CD8-positive, alpha-beta memory T cell (primary cell): ENCODE measurements around the gene MID1IP1. TPM values are rescaled to one million over a fixed set of nuclear protein-coding genes. Genes with fewer than 3 reads are reported as not detected.

Source experiments
- CTCF ChIA-PET: fragments of 350-600 bp; sonication (Branson Sonifier 250); formaldehyde crosslinking; loops from one replicate; lab custom pipeline; 2021; ENCODE audit warnings: antibody characterized with exemption; lab: Charles Lee
- POLR2A ChIA-PET: fragments of 350-600 bp; sonication (Branson Sonifier 250); formaldehyde crosslinking; loops from one replicate; lab custom pipeline; 2021; ENCODE audit warnings: antibody characterized with exemption; lab: Charles Lee
- DNase-seq, 5 donors: peaks; one replicate each; pipeline versions ENCODE4 v3.0.0 to v3.0.0-alpha.2; 2020 to 2022; ENCODE audit warnings: mixed read lengths in 1 of 5
- H3K27ac ChIP-seq: one replicate; pipeline ENCODE4 v1.7.0; 2013; ENCODE audit warnings: low read depth, mild to moderate bottlenecking, low read length, moderate library complexity
- H3K27me3 ChIP-seq: 2 replicates; pipeline ENCODE4 v1.7.0; 2013; ENCODE audit warnings: low read length, mild to moderate bottlenecking; ENCODE audit not compliant: insufficient read depth, poor library complexity, severe bottlenecking
- H3K36me3 ChIP-seq: 2 replicates; pipeline ENCODE4 v1.7.0; 2013; ENCODE audit warnings: mild to moderate bottlenecking, low read length, moderate library complexity; ENCODE audit not compliant: insufficient read depth
- H3K4me1 ChIP-seq: 2 replicates; pipeline ENCODE4 v1.7.0; 2013; ENCODE audit warnings: mild to moderate bottlenecking, low read length, moderate library complexity; ENCODE audit not compliant: insufficient read depth
- H3K4me3 ChIP-seq: 2 replicates; pipeline ENCODE4 v1.7.0; 2013; ENCODE audit warnings: mild to moderate bottlenecking, low read length
- H3K9me3 ChIP-seq: 2 replicates; pipeline ENCODE4 v1.7.0; 2013; ENCODE audit warnings: mild to moderate bottlenecking, low read length
- H3K27ac Mint-ChIP-seq, 8 donors: one replicate each; pipeline ENCODE4 v1.8.0; 2020 to 2021; ENCODE audit warnings: mixed read lengths in 8 of 8, mild to moderate bottlenecking in 6 of 8, inconsistent platforms in 3 of 8, moderate library complexity in 3 of 8
- H3K27me3 Mint-ChIP-seq, 2 donors: one replicate each; pipeline ENCODE4 v1.8.0; 2020 to 2021; ENCODE audit warnings: mixed read lengths in 2 of 2, mild to moderate bottlenecking in 1 of 2, moderate library complexity in 1 of 2
- H3K36me3 Mint-ChIP-seq, 3 donors: one replicate each; pipeline ENCODE4 v1.8.0; 2020 to 2021; ENCODE audit warnings: mixed read lengths in 3 of 3, inconsistent platforms in 1 of 3, mild to moderate bottlenecking in 1 of 3
- H3K4me1 Mint-ChIP-seq, 3 donors: one replicate each; pipeline ENCODE4 v1.8.0; 2020 to 2021; ENCODE audit warnings: mixed read lengths in 3 of 3, inconsistent platforms in 1 of 3, mild to moderate bottlenecking in 1 of 3
- H3K4me3 Mint-ChIP-seq, 7 donors: one replicate each; pipeline ENCODE4 v1.8.0; 2020 to 2021; ENCODE audit warnings: mixed read lengths in 7 of 7, mild to moderate bottlenecking in 6 of 7, moderate library complexity in 4 of 7, inconsistent platforms in 2 of 7
- H3K9me3 Mint-ChIP-seq, 5 donors: one replicate each; pipeline ENCODE4 v1.8.0; 2020 to 2022; ENCODE audit warnings: mixed read lengths in 5 of 5, mild to moderate bottlenecking in 3 of 5, moderate library complexity in 2 of 5, inconsistent platforms in 1 of 5
- polyA plus RNA-seq: library from polyadenylated mRNA; unstranded; fragments of 300-500 nt; fragmentation: Illumina TruSeq; gene quantifications from one replicate; pipeline ENCODE4 v1.2.3, GENCODE V29; 2021
- total RNA-seq, 2 experiments: library from RNA; stranded (reverse); gene quantifications; one replicate each; pipeline ENCODE4 v1.2.3, GENCODE V29; 2021

Gene MID1IP1
- total and polyA plus RNA-seq, 3 experiments from 2014 or later, result 20.8 to 73.6 (median 69.9) TPM

GRCh38 chrX:38796946-38797345, 4.3 kb upstream of the MID1IP1 start:
- Histone ChIP-seq H3K27me3 (no peaks in the 10 kb centered on the region), H3K36me3 (no peaks in the 10 kb centered on the region), H3K27ac (no peak overlapping the region), H3K4me1 (no peaks in the 10 kb centered on the region), H3K4me3 (no peak overlapping the region), H3K9me3 (no peaks in the 10 kb centered on the region)
- Mint-ChIP-seq H3K27ac (no peak overlapping the region), H3K4me1 (peaks cover 4 to 8% (median 4%) of the 10 kb centered on the region in 3 donors), H3K36me3 (no peaks in the 10 kb centered on the region), H3K27me3 (peaks cover 0 to 8% of the 10 kb centered on the region in 2 donors), H3K4me3 (no peak overlapping the region), H3K9me3 (no peaks in the 10 kb centered on the region)
- no peak for DNase-seq
- ChIA-PET POLR2A (no interaction called here), CTCF (interaction anchor here (1.2 kb wide), 1 partner anchor 9 kb away, joined by 3 read pairs; no protein-coding TSS in a partner anchor)

- CTCF ChIA-PET, result interaction anchor here (1.1 to 1.9 kb wide), 3 partner anchors 18 to 187 kb away, joined by 3 to 9 read pairs (median 5); no protein-coding TSS in a partner anchor
- H3K27me3 ChIP-seq, result no peaks in the 10 kb centered on the region
- no peak overlapping the region for H3K27ac Mint-ChIP-seq
Measured at GRCh38 chrX:38798956-38799355, 2.3 kb upstream of the MID1IP1 start.

GRCh38 chrX:38799995-38800580, 1.2 kb upstream of the MID1IP1 start:
- Mint-ChIP-seq H3K4me1 (peaks cover 12 to 21% (median 16%) of the 10 kb centered on the region in 3 donors), H3K27ac (peak overlapping the region in 2 of 8 donors; percentile 21 to 44), H3K4me3 (peak overlapping the region in 1 of 7 donors; percentile 63), H3K36me3 (peaks cover 0 to 12% (median 0%) of the 10 kb centered on the region in 3 donors), H3K9me3 (no peaks in the 10 kb centered on the region), H3K27me3 (peaks cover 0 to 10% of the 10 kb centered on the region in 2 donors)
- ChIA-PET POLR2A (no interaction called here), CTCF (interaction anchor here (1.1 to 1.9 kb wide), 3 partner anchors 17 to 186 kb away, joined by 3 to 9 read pairs (median 5); no protein-coding TSS in a partner anchor)
- peak in 1 of 5 donors; percentile 36 for DNase-seq
- Histone ChIP-seq H3K36me3 (no peaks in the 10 kb centered on the region), H3K4me1 (no peaks in the 10 kb centered on the region), H3K27me3 (no peaks in the 10 kb centered on the region), H3K27ac (no peak overlapping the region), H3K4me3 (no peak overlapping the region), H3K9me3 (no peaks in the 10 kb centered on the region)

More at GRCh38 chrX:38798956-38799355, 2.3 kb upstream of the MID1IP1 start:
- Histone ChIP-seq H3K27ac (no peak overlapping the region), H3K4me1 (no peaks in the 10 kb centered on the region), H3K36me3 (no peaks in the 10 kb centered on the region), H3K4me3 (no peak overlapping the region), H3K9me3 (no peaks in the 10 kb centered on the region)
- no peak for DNase-seq
- H3K36me3 Mint-ChIP-seq, result peaks cover 0 to 4% (median 0%) of the 10 kb centered on the region in 3 donors
- H3K9me3 Mint-ChIP-seq, result no peaks in the 10 kb centered on the region
- H3K27me3 Mint-ChIP-seq, result peaks cover 0 to 10% of the 10 kb centered on the region in 2 donors
- H3K4me1 Mint-ChIP-seq, result peaks cover 12 to 21% (median 16%) of the 10 kb centered on the region in 3 donors
- no peak overlapping the region for H3K4me3 Mint-ChIP-seq
- POLR2A ChIA-PET, result no interaction called here

DNA sequence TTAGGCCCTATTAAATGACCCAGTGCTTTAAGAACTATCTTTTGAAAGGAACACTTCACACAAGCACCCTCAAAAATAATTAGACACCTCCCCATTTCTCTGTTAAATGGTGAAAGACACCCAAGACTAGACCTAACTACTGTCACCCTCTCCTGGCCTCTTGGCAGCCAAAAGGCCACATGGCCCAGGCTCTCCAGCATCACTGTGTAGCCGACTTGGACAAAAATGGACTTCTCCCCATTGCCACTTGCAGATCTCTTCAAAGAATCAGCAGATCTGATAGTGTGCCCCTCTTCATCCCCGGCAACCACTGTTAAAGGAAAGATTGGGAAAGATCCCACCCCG, 2.0 kb downstream of the MID1IP1 start:
- Histone ChIP-seq H3K9me3 (no peaks in the 10 kb centered on the region), H3K4me1 (peaks cover 8% of the 10 kb centered on the region), H3K27me3 (no peaks in the 10 kb centered on the region), H3K36me3 (no peaks in the 10 kb centered on the region), H3K27ac (peak overlapping the region; percentile 79), H3K4me3 (peak overlapping the region; percentile 67)
- Mint-ChIP-seq H3K27ac (peak overlapping the region; percentile 64 to 96 (median 89)), H3K27me3 (peaks cover 0 to 9% of the 10 kb centered on the region in 2 donors), H3K9me3 (no peaks in the 10 kb centered on the region), H3K4me1 (peaks cover 24 to 36% (median 31%) of the 10 kb centered on the region in 3 donors), H3K4me3 (peak overlapping the region; percentile 85 to 98 (median 93)), H3K36me3 (peaks cover 0 to 24% (median 0%) of the 10 kb centered on the region in 3 donors)
- DNase-seq, result no peak
- CTCF ChIA-PET, result interaction anchor here (1.1 kb wide), 2 partner anchors 35 to 181 kb away, joined by 3 to 4 read pairs; no protein-coding TSS in a partner anchor
- POLR2A ChIA-PET, result interaction anchor here (0.7 kb wide), 1 partner anchor 18 kb away, joined by 3 read pairs; no protein-coding TSS in a partner anchor

- POLR2A ChIA-PET, result no interaction called here
- peaks cover 0 to 9% of the 10 kb centered on the region in 2 donors for H3K27me3 Mint-ChIP-seq
Measured at GRCh38 chrX:38803588-38804431, 2.6 kb downstream of the MID1IP1 start.

GRCh38 chrX:38804432-38804681, 3.1 kb downstream of the MID1IP1 start:
- Mint-ChIP-seq H3K9me3 (no peaks in the 10 kb centered on the region), H3K4me3 (peak overlapping the region; percentile 85 to 98 (median 93)), H3K27ac (peak overlapping the region; percentile 86 to 98 (median 94)), H3K4me1 (peaks cover 32 to 48% (median 39%) of the 10 kb centered on the region in 3 donors), H3K27me3 (peaks cover 0 to 9% of the 10 kb centered on the region in 2 donors), H3K36me3 (peaks cover 0 to 24% (median 0%) of the 10 kb centered on the region in 3 donors)
- Histone ChIP-seq H3K27ac (peak overlapping the region; percentile 79), H3K4me1 (peaks cover 18% of the 10 kb centered on the region), H3K4me3 (peak overlapping the region; percentile 67), H3K27me3 (no peaks in the 10 kb centered on the region), H3K9me3 (no peaks in the 10 kb centered on the region), H3K36me3 (no peaks in the 10 kb centered on the region)
- CTCF ChIA-PET, result no interaction called here
- DNase-seq, result no peak
- POLR2A ChIA-PET, result interaction anchor here (0.7 kb wide), 1 partner anchor 13 kb away, joined by 3 read pairs; no protein-coding TSS in a partner anchor

More at GRCh38 chrX:38803588-38804431, 2.6 kb downstream of the MID1IP1 start:
- Histone ChIP-seq H3K36me3 (no peaks in the 10 kb centered on the region), H3K4me3 (peak overlapping the region; percentile 67), H3K27me3 (no peaks in the 10 kb centered on the region), H3K27ac (peak overlapping the region; percentile 79), H3K4me1 (peaks cover 13% of the 10 kb centered on the region), H3K9me3 (no peaks in the 10 kb centered on the region)
- Mint-ChIP-seq H3K4me1 (peaks cover 27 to 42% (median 34%) of the 10 kb centered on the region in 3 donors), H3K36me3 (peaks cover 0 to 24% (median 0%) of the 10 kb centered on the region in 3 donors), H3K9me3 (no peaks in the 10 kb centered on the region), H3K27ac (peak overlapping the region; percentile 84 to 98 (median 92)), H3K4me3 (peak overlapping the region; percentile 85 to 98 (median 93))
- CTCF ChIA-PET, result interaction anchor here (1.1 kb wide), 1 partner anchor 180 kb away, joined by 4 read pairs; no protein-coding TSS in a partner anchor
- DNase-seq, result peak; percentile 38 to 75 (median 59)

DNA sequence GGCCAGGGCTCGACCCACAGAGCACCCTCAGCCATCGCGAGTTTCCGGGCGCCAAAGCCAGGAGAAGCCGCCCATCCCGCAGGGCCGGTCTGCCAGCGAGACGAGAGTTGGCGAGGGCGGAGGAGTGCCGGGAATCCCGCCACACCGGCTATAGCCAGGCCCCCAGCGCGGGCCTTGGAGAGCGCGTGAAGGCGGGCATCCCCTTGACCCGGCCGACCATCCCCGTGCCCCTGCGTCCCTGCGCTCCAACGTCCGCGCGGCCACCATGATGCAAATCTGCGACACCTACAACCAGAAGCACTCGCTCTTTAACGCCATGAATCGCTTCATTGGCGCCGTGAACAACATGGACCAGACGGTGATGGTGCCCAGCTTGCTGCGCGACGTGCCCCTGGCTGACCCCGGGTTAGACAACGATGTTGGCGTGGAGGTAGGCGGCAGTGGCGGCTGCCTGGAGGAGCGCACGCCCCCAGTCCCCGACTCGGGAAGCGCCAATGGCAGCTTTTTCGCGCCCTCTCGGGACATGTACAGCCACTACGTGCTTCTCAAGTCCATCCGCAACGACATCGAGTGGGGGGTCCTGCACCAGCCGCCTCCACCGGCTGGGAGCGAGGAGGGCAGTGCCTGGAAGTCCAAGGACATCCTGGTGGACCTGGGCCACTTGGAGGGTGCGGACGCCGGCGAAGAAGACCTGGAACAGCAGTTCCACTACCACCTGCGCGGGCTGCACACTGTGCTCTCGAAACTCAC, 3.6 kb downstream of the MID1IP1 start:
- Mint-ChIP-seq H3K9me3 (no peaks in the 10 kb centered on the region), H3K36me3 (peaks cover 0 to 24% (median 0%) of the 10 kb centered on the region in 3 donors), H3K4me3 (peak overlapping the region; percentile 85 to 98 (median 93)), H3K4me1 (peaks cover 37 to 53% (median 44%) of the 10 kb centered on the region in 3 donors), H3K27me3 (peaks cover 0 to 9% of the 10 kb centered on the region in 2 donors), H3K27ac (peak overlapping the region; percentile 86 to 98 (median 94))
- ChIA-PET POLR2A (interaction anchor here (0.6 to 2.4 kb wide), 5 partner anchors 12 to 181 kb away, joined by 3 to 9 read pairs (median 3); no protein-coding TSS in a partner anchor), CTCF (interaction anchor here (1.3 kb wide), 1 partner anchor 8 kb away, joined by 3 read pairs; no protein-coding TSS in a partner anchor)
- peak in 3 of 5 donors; percentile 17 to 51 (median 49) for DNase-seq
- Histone ChIP-seq H3K36me3 (no peaks in the 10 kb centered on the region), H3K27ac (peak overlapping the region; percentile 79), H3K4me1 (peaks cover 23% of the 10 kb centered on the region), H3K27me3 (no peaks in the 10 kb centered on the region), H3K9me3 (no peaks in the 10 kb centered on the region), H3K4me3 (peak overlapping the region; percentile 67)
